K562 (cell line): ENCODE measurements around the gene BIRC5.

Source experiments
- MEF2A ChIP-seq: IDR thresholded peaks from 2 replicates; pipeline ENCODE4 v1.6.1; 2011; ENCODE audit warnings: low read depth, mild to moderate bottlenecking, low read length, moderate library complexity; ENCODE audit not compliant: control insufficient read depth
- TF ChIP-seq, protein P1 (sequence below), 3 experiments: IDR thresholded peaks in 2 of 3; conservative IDR thresholded peaks in 1 of 3; 2 replicates each; pipeline ENCODE4 v1.5.1; 2011 to 2012; ENCODE audit warnings: low read length in 3 of 3, mild to moderate bottlenecking in 3 of 3, control low read depth in 2 of 3, improper control_type of control experiment in 1 of 3, inconsistent platforms in 1 of 3, low read depth in 1 of 3, mixed read lengths in 1 of 3, moderate library complexity in 1 of 3; ENCODE audit not compliant: insufficient read depth in 2 of 3

DNA sequence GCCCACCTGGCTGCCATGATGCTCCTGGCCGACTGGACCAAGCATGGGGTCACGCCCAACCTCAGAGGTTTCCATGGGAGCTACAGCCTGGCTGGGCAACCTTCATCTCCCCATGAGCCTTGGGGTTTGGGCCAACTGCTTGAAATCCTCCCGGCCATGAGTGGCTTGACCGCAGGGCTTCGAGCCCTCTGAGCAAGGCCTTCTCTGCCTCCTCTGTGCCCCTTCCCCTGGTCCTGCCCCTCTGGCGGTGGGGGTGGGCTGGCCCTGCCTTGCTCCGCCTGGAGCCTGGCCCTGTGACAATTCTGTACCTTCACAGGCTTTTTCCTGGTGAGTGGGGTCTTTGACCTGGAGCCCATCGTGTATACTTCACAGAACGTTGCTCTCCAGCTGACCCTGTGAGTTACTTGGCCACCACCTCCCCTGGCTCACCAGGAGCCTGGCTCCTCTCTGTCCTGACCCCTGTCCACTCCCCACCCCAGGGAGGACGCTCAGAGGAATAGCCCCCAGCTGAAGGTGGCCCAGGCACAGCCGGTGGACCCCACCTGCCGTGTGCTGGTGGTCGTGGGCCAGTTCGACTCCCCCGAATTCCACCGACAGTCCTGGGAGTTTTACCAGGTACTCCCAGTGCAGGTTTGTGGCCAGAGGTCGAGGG lies 8.8 kb upstream of the BIRC5 start:
- no peak for TF ChIP-seq MEF2A
- TF ChIP-seq, protein P1, sequence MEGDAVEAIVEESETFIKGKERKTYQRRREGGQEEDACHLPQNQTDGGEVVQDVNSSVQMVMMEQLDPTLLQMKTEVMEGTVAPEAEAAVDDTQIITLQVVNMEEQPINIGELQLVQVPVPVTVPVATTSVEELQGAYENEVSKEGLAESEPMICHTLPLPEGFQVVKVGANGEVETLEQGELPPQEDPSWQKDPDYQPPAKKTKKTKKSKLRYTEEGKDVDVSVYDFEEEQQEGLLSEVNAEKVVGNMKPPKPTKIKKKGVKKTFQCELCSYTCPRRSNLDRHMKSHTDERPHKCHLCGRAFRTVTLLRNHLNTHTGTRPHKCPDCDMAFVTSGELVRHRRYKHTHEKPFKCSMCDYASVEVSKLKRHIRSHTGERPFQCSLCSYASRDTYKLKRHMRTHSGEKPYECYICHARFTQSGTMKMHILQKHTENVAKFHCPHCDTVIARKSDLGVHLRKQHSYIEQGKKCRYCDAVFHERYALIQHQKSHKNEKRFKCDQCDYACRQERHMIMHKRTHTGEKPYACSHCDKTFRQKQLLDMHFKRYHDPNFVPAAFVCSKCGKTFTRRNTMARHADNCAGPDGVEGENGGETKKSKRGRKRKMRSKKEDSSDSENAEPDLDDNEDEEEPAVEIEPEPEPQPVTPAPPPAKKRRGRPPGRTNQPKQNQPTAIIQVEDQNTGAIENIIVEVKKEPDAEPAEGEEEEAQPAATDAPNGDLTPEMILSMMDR (IDR thresholded peaks at IDR 0.05 in 2 of 3, conservative IDR thresholded peaks at IDR 0.05 in 1 of 3; ENCODE audit: insufficient read depth in 2 of 3, low read depth in 1 of 3, low read length in 3 of 3), result no peak
